GM21529 (cell line): Measurements from ENCODE around the gene TSHR.
"Not testable (repeated sequence)": the region's sequence is repeated elsewhere in the genome, so short reads cannot be mapped to it uniquely, and the experiment has no call there.

Experiments used
- ATAC-seq: cut with Tn5 transposase; IDR thresholded peaks from one replicate; pipeline ENCODE4 v1.9.1; 2021; ENCODE audit not compliant: unreplicated experiment

Gene TSHR

DNA sequence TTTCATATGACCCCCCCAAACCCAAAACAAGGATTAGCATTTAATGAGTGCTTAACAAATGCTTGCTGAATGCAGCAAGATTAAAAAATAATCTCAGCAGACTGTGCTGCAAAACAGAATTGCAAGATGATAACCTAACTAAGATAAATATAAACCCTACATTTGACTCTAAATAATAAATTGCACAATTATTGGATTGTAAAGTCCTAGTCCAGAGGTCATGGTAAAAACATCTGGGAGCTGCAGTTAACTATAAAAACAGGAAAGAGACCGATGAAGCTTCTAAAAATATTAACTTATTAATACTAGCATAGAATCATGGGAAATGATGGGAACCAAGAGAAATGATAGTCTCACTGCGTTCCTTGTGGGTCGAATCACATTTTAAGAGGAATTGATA, 37.2 kb downstream of the TSHR start:
- no peak for ATAC-seq

DNA sequence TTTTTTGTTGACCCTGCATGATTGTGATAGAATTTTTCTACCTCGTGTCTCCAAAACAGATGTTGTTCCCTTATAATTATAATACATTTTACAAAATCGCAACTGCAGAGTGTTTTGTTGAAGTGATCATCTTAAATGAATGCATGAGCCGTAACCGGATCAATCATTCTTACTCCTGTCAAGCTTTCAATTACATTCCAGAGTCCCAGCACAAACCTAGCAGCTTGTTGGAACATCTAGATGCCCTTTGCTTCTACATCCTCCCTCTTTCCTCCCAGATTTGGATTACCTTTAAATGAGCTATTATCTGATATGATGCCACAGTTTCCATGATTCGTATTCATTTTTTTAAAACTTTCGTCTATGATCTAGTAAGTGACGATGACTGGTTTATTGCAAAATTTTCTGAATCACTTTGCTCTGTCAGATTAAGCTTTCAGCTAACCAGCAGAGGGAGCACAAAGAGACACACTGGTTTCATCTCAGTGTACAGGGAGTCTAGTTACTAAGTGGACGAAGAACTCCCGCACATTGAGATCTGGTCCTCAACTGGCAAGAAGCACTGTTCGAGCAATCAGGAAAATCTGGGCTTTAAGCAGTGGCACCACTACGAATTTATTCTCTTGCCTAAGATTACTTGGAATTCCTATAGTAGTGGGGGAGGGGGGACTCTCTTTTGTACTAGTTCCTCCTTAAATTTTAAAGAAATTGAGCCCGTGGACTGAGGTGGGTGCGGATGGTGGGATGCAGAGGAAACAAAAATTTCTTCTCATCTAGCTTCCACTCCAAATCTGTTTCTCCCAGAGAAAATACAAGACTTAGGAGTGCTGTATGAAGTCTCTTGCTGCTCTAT, 40.9 kb downstream of the TSHR start:
- ATAC-seq = peak; percentile 96

DNA sequence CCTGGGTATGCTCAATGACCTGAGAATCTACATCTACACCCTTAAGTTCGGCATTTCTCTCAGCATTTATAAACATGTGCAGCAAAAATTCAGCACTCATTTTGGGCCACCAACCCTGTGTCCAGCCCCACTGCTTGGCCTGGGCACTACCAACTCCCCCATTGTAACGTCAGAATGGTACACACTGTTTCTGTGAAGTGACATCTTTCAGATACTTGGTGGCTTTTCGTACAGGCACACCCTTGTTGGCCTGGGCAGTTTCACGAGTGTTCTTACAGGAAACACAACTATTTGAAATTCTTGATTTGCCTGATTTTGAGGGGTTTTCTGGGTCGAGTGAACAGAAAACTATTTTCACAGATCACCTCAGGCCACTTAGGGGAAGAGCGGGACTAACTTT, 46.0 kb downstream of the TSHR start:
- no peak for ATAC-seq

GRCh38 chr14:81004575-81004974, 49.2 kb downstream of the TSHR start:
- no peak for ATAC-seq

DNA sequence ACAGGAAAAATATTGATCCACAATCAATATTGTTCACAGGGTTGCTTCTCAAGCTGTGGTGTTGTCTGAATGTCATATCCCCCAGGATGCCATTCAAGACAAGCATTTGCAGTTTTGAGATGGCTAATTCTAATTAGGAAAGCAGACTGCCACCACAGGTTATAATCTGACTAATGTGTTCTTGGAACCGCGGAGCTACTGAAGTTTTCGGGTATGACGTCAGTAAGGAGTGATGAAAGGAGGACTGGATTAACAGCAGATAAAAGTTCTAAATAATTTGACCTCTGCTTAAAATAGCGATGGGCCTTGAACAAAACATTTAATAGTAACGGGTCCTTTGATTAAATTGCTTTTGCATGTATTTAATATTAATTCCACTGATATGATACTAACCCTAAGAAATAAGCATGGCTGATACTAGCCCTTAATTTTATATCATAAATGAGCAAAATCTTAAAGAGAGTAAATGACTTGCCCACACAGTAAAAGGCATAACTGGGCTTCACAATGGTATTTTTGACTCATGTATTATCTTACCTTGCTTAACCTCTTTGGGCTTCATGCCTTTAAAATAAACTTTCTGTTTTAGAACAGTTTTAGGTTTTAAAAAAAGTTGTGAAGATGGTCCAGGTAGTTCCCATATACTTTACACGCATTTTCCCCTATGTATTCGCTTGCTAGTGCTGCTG, 50.3 kb downstream of the TSHR start:
- ATAC-seq = no peak

DNA sequence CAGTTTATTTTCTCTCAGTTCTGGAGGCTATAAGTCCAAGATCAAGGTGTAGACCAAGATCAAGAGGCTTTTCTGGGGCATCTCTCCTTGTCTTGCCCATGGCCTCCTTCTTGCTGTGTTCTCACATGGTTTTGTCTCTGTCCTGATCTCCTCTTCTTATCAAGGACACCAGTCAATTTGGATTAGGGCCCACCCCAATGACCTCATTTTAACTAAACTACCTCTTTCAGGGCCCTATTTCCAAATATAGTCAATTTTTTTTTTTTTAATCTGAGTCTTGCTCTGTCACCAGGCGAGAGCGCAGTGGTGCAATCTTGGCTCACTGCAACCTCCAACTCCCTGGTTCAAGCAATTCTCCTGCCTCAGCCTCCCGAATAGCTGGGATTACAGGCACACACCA, 50.8 kb downstream of the TSHR start:
- ATAC-seq = no peak

- no peak for ATAC-seq
Observed at GRCh38 chr14:81007131-81007530, 51.7 kb downstream of the TSHR start.

DNA sequence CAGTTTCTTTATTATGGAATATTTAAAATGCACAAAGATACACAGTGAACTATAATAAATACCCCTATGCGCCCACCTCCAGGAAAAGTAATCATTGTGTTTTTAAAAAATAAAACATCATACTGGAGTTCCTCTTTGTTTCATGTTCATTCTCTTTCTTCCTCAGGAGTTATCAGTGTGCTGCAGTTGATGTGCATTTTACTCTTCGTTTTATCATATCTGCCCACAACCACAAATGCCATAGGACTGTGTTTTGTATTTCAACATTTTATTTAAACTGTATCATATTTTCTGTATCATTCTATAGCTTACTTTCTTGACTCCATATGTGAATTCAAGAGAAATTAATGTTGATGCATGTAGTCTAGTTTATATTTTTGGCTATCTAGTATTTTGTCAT, 53.9 kb downstream of the TSHR start:
- no peak for ATAC-seq

DNA sequence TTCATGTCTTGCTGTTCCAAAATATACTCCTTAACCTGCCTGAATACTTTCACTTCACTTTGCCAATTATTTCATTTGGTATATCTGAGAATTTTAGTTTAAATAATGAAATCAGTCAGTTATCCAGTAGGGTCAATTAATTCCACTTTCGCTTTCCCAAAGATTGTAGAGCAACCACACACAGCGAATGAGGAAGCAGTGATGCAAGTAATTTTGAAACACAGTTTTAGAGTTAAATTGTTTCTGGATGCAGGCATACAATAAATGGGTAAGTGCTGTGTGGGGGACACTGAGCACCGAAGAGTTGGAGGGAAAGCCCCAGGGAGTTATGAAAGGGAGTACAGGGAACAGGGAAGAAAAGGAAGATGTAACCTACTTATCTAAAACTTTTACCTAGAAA, 62.8 kb downstream of the TSHR start:
- ATAC-seq = no peak

DNA sequence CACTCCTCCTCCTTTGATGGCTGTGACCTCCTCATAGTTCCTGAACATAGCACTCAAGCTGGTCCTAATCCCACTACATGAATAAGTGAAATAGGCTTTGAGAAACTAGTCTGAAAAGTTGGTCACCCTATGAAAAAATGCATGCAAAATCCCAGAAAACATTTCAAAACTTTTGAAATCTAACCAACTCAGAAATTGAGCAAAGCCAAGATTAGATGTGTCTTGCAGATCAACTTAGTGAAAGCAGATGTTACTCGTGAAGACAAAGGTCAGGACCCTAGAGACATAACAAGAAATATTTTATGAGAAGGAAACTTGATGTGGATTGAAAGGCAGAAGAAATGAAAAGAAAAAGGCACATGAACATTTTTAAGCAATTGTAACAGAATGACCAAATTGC, 63.3 kb downstream of the TSHR start:
- no peak for ATAC-seq

- ATAC-seq = not testable (repeated sequence)
Observed at GRCh38 chr14:81019113-81019512, 63.7 kb downstream of the TSHR start.

- ATAC-seq = no peak
Observed at GRCh38 chr14:81023095-81023710, 67.8 kb downstream of the TSHR start.

- no peak for ATAC-seq
Observed at GRCh38 chr14:81028461-81028860, 73.0 kb downstream of the TSHR start.

DNA sequence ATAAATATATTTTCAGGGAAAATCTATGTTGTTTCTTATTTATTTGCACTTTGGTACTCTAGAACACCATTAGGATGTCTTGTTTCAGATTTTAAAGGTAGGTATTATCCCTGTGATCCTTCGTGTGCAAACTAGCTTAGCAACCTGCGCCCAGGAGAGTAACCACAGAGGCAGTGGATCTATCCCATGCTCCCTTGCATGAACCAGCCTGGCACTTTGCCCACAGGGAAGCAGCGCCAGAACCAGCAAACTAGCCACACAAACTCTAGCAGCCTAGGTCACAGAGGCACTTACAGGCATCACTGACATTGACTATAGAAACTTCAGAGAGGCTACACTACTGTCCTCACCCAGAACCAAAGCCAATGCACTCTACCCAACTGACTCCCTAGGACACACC, 76.1 kb downstream of the TSHR start:
- no peak for ATAC-seq

GRCh38 chr14:81033698-81034240, 78.3 kb downstream of the TSHR start:
- ATAC-seq = no peak

- no peak for ATAC-seq
Observed at GRCh38 chr14:81042438-81042837, 87.0 kb downstream of the TSHR start.

DNA sequence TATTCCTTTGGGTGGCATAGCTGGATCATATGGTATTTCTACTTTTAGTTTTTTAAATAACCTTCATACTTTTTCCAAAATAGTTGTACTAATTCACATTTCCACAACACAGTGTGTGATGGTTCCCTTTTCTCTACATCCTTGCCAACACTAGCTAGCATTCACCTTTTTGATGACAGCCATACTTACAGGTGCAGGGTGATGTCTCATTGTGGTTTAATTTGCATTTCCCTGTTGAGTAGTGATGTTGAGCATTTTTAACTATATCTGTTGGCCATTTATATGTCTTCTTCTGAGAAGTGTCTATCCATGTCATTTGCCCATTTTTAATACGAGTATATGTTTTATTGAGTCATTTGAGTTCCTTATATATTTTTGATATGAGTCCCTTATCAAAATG, 96.1 kb downstream of the TSHR start:
- no peak for ATAC-seq

DNA sequence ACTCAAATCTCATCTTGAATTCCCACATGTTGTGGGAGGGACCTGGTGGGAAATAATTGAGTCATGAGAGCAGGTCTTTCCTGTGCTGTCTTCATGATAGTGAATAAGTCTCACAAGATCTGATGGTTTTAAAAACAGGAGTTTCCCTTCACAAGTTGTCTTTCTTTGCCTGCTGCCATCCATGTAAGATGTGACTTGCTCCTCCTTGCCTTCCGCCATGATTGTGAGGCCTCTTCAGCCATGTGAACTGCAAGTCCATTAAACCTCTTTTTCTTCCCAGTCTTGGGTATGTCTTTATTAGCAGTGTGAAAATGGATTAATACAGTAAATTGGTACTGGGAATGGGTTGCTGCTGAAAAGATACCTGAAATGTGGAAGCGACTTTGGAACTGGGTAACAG, 98.6 kb downstream of the TSHR start:
- not testable (repeated sequence) for ATAC-seq

DNA sequence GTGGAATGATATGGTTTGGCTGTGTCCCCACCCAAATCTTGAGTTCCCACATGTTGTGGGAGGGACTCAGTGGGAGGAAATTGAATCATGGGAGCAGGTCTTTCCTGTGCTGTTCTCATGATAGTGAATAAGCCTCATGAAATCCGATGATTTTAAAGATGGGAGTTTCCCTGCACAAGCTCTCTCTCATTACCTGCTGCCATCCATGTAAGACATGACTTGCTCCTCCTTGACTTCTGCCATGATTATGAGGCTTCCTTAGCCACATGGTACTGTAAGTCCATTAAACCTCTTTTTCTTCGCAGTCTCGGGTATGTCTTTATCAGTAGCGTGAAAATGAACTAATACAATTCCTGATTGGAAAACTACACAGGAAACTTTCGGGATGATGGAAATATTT, 100.5 kb downstream of the TSHR start:
- ATAC-seq = no peak

DNA sequence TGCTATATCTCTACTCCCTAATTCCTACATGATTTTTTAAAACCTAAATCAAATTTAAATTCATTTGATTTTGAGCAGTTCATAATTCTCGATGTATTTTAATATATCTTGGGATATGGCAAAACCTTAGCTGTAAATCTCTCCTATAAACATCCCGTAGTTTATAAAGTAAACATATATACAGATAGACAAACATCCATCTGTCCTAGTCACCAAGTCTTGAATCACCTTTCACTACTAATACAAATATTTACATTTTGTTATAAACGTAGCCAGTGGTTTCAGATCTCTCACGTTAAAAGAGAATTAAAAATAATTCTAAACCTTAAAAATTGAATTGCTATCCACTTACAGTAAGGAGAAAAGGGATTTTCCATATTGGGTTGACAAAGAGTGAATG, 107.0 kb downstream of the TSHR start:
- no peak for ATAC-seq

DNA sequence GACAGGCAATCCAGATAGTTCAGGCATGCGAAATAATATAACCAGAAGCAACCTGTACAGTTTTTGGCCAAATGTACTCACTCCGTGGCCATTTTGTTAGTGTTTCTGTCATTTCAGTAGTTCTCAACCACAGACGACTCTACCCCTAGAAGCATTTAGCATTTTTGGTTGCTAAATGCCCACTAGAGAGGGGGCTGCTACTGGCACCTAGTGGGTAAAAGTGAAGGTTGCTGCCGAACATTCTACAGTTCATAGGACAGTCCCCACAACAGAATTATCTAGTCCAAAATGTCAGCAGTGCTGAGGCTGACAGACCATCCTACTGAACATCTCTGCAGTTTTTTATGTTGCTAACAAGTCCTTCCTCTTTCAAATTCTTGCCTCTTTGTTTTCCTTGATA, 107.4 kb downstream of the TSHR start:
- peak; percentile 73 for ATAC-seq

- ATAC-seq = no peak
Observed at GRCh38 chr14:81066672-81067071, 111.3 kb downstream of the TSHR start.
